C4-2B (cell line): ENCODE measurements around the gene MAP3K19.

Experiments used
- H3K27ac ChIP-seq: fragments of 450-650 bp; 2 replicates; pipeline ENCODE4 v1.5.1; 2017
- CTCF ChIP-seq: fragments of 450-650 bp; conservative IDR thresholded peaks from 2 replicates; pipeline ENCODE4 v1.5.1; 2017; ENCODE audit warnings: mild to moderate bottlenecking
- ZFX ChIP-seq: fragments of 450-650 bp; IDR thresholded peaks from 2 replicates; pipeline ENCODE4 v1.6.1; 2017

MAP3K19 gene

DNA sequence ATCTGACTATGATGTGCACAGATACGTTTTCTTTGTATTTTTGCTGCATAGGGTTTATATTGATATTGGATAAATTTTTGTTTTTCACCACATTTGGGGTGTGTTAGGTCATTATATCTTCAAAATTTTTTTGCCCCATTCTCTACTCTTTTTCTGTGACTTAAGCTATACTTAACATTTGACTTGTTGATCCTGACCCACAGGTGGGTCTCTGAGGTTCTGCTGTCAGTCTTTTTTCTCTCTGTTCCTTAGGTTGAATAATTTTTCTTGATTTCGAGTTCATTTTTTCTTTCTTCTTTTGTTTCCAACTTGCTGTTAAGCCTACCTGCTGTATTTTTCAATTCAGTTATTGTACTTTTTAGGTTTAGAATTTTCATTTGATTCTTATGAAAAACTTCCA lies 16.9 kb upstream of the MAP3K19 start:
- no peak overlapping the region for H3K27ac ChIP-seq
- TF ChIP-seq ZFX (no peak), CTCF (no peak)

DNA sequence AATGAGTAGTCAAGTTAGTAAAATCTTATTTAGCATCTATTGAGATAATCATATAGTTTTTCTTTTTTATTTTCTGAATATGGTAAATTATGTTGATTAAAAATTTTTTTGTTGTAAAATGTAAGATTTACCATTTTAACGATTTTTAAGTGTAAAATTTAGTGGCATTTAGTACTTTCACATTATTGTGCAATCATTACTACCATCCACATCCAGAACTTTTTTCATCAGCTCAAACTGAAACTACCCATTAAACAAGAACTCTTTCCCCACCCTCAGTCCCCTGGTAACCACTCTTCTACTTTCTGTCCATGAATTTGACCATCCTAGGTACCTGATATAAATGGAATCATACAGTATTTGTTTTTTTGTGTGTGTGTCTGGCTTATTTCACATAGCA lies 16.0 kb upstream of the MAP3K19 start:
- no peak overlapping the region for H3K27ac ChIP-seq

GRCh38 chr2:135059577-135059976 lies 12.3 kb upstream of the MAP3K19 start:
- no peak overlapping the region for H3K27ac ChIP-seq
- TF ChIP-seq ZFX (no peak), CTCF (no peak)

More for the DNA sequence above, 16.0 kb upstream of the MAP3K19 start:
- TF ChIP-seq CTCF, result no peak
- TF ChIP-seq ZFX, result no peak

DNA sequence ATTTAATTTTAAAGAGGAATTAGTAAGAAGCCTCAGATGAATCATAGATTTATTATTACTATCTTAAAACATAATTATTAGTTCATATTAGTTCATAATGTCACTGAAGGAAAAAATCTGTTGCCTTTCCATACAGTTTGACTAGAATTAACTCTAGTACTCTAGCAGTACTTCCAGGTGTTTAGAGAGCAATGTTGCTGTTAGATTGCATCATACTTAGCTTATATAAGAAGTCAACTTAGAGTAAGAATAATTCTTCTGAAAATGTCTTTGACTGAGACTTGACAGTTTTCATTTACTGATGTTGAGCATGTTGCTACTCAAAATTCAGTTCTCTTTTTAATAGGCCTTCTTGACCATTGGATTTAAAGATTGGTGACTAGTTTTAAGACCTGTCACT lies 9.5 kb upstream of the MAP3K19 start:
- H3K27ac ChIP-seq, result no peak overlapping the region

DNA sequence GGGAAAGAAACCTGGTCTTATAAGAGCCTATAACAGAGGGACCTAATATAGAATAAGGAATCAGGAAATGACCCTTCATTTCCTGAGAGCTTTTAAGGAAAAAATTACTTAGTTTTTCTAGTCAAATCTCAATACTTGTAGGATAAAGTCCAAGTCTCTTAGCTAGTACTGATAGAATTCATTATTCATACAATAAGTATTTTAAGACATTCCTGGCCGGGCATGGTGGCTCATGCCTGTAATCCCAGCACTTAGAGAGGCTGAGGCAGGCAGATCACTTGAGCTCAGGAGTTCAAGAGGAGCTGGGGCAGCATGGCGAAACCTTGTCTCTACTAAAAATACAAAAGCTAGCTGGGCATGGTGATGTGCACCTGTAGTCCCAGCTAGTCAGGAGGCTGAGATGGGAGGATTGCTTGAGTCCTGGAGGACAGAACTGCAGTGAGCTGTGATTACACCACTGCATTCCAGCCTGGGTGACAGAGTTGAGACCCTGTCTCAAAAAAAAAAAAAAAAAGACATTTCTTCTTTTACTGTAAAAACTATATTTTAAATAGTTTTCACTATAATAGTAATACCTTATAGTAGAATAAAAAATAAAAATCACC lies 8.0 kb upstream of the MAP3K19 start:
- no peak overlapping the region for H3K27ac ChIP-seq
- no peak for TF ChIP-seq ZFX
- TF ChIP-seq CTCF, result no peak

More for the DNA sequence above, 9.5 kb upstream of the MAP3K19 start:
- no peak for TF ChIP-seq CTCF
- no peak for TF ChIP-seq ZFX

DNA sequence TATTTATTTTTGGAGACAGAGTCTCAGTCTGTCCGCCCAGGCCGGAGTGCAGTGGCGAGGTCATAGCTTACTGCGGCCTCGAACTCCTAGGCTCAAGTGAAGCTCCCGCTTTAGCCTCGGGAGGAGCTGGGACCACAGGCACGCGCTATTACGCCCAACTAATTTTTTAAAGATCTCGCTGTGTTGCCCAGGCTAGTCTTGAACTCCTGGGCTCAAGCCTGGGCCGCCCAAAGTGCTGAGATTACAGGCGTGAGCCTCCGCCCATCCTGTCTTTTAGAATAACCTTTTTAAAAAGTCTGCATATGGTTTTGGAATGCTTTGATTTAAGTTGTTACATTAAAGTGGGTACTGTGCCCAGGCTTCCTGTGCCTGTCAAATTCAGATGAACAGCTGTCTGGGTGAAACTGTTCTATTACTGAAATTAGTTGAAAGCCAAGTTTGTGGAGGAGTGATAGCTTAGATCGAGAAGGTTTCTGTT lies 5.8 kb upstream of the MAP3K19 start:
- H3K27ac ChIP-seq, result peak overlapping the region; percentile 88
- TF ChIP-seq ZFX, result no peak
- no peak for TF ChIP-seq CTCF

DNA sequence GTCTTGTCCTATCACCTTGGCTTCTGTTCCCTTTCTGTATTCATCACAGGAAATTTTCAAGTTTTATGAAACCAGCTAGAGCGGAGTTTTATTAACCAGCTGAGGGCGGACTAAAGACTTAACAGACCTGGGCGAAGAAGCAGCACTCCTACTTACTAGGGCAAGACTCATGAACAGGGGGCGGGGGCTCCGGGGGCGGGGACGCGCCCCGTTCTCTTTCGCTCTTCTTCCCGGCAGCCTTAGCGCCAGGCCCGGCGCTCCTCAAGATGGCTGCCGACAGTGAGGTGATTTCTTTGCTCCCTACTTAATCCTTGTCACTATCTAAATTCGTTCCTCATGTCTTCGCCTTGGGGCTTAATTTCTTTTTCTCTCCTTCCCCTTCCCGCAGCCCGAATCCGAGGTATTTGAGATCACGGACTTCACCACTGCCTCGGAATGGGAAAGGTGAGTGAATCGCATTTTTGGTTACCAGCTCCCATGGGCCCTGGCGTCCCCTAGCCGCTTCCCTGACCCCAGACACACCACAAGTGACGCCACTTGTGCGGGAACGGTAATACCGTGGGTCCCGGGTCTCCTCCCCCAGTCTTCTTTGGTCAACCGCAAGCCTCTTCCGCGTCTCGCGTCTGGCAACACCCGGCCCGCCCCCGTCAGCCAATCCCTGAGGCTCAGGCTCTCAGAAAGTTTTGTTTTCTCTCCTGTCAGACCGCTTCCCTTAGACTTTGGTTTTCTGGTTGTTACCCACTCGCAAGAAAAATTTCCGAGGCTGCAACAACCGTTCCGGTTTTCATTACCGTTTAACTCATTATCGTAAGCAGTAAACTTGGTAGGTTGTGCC lies 5.0 kb upstream of the MAP3K19 start, which contains the start of gene RAB3GAP1:
Gene RAB3GAP1, plus strand, starts transcription at position 251 of the 835 bp plus-strand sequence. Its CDS starts 16 bp downstream, at position 267.
- TF ChIP-seq CTCF (no peak), ZFX (no peak; the same call in 1 of the 2 replicates)
- H3K27ac ChIP-seq, result peak within 1 kb of the TSS; percentile 88
